Central memory CD8-positive, alpha-beta T cell (primary cell): ENCODE results near the gene GJB3.

Experiments used
- ATAC-seq: fragments of 150-1000 bp; cut with Tn5 transposase; replicated peaks from 2 replicates; pipeline ENCODE4 v1.10.0; 2022; ENCODE audit warnings: mild to moderate bottlenecking, moderate FRiP score, moderate number of reproducible peaks; ENCODE audit not compliant: poor library complexity, severe bottlenecking; ENCODE audit errors: extremely low read depth
- DNase-seq, 2 donors: peaks; one replicate each; pipeline ENCODE4 v3.0.0; 2021; ENCODE audit warnings: low spot score in 2 of 2
- H3K27ac Mint-ChIP-seq: one replicate; pipeline ENCODE4 v1.8.0; 2022; ENCODE audit warnings: low read depth, mild to moderate bottlenecking, moderate library complexity, mixed read lengths
- H3K27me3 Mint-ChIP-seq: one replicate; pipeline ENCODE4 v1.8.0; 2022; ENCODE audit warnings: mixed read lengths
- H3K36me3 Mint-ChIP-seq: one replicate; pipeline ENCODE4 v1.8.0; 2022; ENCODE audit warnings: mild to moderate bottlenecking, moderate library complexity, mixed read lengths; ENCODE audit not compliant: insufficient read depth
- H3K4me1 Mint-ChIP-seq: one replicate; pipeline ENCODE4 v1.8.0; 2022; ENCODE audit warnings: mixed read lengths
- H3K4me3 Mint-ChIP-seq: one replicate; pipeline ENCODE4 v1.8.0; 2022; ENCODE audit warnings: mild to moderate bottlenecking, moderate library complexity, mixed read lengths
- H3K9me3 Mint-ChIP-seq: one replicate; pipeline ENCODE4 v1.8.0; 2022; ENCODE audit warnings: mixed read lengths

The GJB3 gene

DNA sequence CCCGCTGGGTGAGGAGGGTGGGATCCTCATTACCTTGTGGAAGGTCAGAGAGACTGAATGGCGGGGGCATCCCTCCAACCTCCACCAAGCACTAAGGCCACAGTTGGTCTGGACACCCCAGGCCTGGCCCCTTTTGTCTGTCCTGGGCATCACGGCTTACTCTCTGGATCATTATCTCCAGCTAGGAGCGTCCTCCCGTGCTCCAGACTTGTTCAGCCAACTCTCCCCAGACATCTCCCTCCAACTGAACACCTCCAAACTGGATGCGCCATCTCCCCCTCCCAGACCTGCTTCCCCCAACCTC lies 33.4 kb upstream of the GJB3 start:
- no peak for DNase-seq
- Mint-ChIP-seq H3K27ac (no peak overlapping the region), H3K27me3 (peaks cover 23% of the 10 kb centered on the region), H3K36me3 (no peaks in the 10 kb centered on the region), H3K9me3 (no peaks in the 10 kb centered on the region), H3K4me3 (no peak overlapping the region), H3K4me1 (no peaks in the 10 kb centered on the region)
- no peak for ATAC-seq

DNA sequence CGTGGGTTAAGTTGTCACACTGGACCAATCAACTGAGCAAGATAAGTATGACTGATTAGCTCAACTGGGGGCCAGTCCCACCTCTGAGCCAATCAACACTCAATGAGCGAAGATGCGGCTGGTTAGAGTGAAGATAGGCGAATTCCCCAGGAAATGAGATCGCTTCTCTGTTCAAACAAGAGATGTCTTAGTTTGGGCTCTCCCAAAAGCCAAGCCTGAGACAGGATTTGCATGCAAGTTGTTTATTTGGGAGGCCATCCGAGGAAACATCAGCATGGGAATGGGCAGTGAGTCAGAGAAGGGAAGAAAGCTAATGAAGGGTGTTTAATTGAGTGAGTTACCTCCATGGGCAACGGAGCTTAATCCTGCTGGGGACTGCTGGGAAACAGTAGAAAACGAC lies 31.0 kb upstream of the GJB3 start:
- ATAC-seq: no peak
- Mint-ChIP-seq H3K36me3 (no peaks in the 10 kb centered on the region), H3K4me3 (no peak overlapping the region), H3K4me1 (no peaks in the 10 kb centered on the region), H3K9me3 (no peaks in the 10 kb centered on the region), H3K27ac (no peak overlapping the region), H3K27me3 (peaks cover 33% of the 10 kb centered on the region)
- no peak for DNase-seq

DNA sequence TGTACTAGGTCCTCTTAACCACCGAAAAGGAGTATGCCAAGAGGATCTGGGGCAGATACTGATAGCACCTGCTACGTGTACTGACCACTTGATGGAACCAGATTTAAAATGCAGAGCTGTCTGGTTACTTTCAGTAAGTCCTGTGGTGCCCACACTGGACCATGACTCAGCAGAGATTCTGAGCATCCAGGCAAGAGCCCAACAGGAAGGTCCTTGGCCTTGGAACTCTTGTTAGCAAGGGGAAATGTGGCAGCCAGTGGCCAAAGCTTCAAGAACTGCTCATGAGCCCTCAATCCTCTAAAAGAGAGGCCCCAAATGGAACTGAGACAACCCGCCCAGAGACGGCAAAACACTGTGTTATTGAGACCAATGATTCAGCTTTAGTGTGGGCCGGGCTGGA lies 30.4 kb upstream of the GJB3 start:
- H3K4me1 Mint-ChIP-seq: no peaks in the 10 kb centered on the region
- ATAC-seq (no peak), DNase-seq (no peak)
- no peak overlapping the region for H3K27ac Mint-ChIP-seq
- H3K4me3 Mint-ChIP-seq: no peak overlapping the region
- H3K36me3 Mint-ChIP-seq: no peaks in the 10 kb centered on the region
- no peaks in the 10 kb centered on the region for H3K9me3 Mint-ChIP-seq
- H3K27me3 Mint-ChIP-seq: peaks cover 33% of the 10 kb centered on the region

DNA sequence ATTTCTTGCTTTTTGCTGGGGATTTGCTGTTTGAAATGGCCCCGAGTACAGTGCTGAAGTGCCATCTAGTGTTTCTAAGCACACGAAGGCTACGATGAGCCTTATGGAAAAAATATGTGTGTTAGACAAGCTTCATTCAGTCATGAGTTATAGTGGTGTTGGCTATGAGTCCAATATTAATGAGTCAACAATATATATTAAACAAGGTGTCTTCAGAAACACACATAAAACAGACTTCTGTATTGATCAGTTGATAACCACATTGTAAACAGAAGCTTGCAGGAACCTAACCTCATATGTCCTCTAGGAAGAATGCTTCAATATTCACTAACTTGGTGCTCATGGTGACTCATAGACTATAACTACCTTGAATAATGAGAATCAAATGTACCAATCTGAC lies 27.9 kb upstream of the GJB3 start:
- H3K27me3 Mint-ChIP-seq: peaks cover 24% of the 10 kb centered on the region
- H3K36me3 Mint-ChIP-seq: no peaks in the 10 kb centered on the region
- H3K9me3 Mint-ChIP-seq: no peaks in the 10 kb centered on the region
- no peak for DNase-seq
- H3K4me3 Mint-ChIP-seq: no peak overlapping the region
- no peaks in the 10 kb centered on the region for H3K4me1 Mint-ChIP-seq
- H3K27ac Mint-ChIP-seq: no peak overlapping the region
- no peak for ATAC-seq

DNA sequence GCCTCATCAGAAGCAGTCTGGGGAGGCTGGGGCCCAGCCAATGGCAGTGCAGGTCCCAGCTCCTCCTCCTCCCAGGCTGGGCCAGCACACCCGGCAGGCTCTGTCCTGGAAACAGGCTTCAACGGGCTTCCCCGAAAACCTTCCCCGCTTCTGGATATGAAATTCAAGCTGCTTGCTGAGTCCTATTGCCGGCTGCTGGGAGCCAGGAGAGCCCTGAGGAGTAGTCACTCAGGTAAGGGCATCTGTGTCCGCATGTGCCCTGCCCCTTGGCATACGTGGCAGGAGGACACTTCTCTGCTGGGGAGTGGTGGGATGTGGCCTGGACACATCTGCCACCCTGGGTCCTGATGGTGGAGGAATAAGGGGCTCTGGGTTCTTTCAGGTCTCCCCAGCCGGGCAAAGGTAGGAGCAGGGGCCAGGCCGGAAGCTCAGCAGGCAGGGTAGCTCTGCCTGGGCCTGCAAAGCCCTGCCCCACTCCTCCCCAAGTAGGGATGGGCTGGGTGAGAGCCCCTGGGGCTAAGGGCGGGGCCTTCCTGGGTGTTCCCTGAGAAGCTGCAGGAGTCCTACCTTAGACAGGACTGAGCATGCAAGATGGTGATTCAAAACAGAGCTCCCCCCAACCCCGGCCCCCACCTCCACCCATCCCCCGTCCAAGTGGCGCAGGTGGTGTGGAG lies 25.9 kb upstream of the GJB3 start, which contains the start of gene GJB5:
GJB5 (plus strand) TSS at position 84 of the 674 bp plus-strand sequence. CDS start 2,284 bp downstream, outside the sequence.
- H3K9me3 Mint-ChIP-seq: no peaks in the 10 kb centered on the region
- ATAC-seq: no peak
- no peak within 1 kb of the TSS for H3K27ac Mint-ChIP-seq
- H3K4me3 Mint-ChIP-seq: no peak within 1 kb of the TSS
- no peak for DNase-seq
- H3K27me3 Mint-ChIP-seq: peaks cover 37% of the 10 kb centered on the region
- no peaks in the 10 kb centered on the region for H3K4me1 Mint-ChIP-seq
- no peaks in the 10 kb centered on the region for H3K36me3 Mint-ChIP-seq

DNA sequence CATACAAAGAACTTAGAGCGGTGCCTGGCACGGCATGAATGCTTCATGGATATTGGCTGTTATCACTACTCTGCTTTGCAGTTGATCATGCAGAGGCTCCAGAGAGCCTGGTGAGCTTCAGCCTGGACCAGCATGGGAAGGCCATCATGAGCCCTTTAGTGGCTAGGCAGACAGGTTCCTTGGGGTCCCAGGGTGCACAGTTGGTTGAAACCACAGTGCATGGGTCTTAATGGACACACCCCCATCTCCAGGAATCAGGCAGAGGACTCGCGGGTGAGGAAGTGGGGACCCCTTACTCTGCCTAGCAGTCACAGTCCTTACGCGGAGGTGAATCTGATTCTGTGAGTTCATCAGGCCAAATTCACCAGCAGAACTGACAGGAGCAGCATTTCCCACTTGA lies 25.1 kb upstream of the GJB3 start:
- Mint-ChIP-seq H3K4me1 (no peaks in the 10 kb centered on the region), H3K4me3 (no peak overlapping the region), H3K9me3 (no peaks in the 10 kb centered on the region), H3K27ac (no peak overlapping the region), H3K36me3 (no peaks in the 10 kb centered on the region), H3K27me3 (peaks cover 38% of the 10 kb centered on the region)
- DNase-seq (no peak), ATAC-seq (no peak)

DNA sequence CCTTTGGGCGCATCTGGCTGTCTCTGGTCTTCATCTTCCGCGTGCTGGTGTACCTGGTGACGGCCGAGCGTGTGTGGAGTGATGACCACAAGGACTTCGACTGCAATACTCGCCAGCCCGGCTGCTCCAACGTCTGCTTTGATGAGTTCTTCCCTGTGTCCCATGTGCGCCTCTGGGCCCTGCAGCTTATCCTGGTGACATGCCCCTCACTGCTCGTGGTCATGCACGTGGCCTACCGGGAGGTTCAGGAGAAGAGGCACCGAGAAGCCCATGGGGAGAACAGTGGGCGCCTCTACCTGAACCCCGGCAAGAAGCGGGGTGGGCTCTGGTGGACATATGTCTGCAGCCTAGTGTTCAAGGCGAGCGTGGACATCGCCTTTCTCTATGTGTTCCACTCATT lies 23.6 kb upstream of the GJB3 start:
- Mint-ChIP-seq H3K36me3 (no peaks in the 10 kb centered on the region), H3K27ac (no peak overlapping the region)

DNA sequence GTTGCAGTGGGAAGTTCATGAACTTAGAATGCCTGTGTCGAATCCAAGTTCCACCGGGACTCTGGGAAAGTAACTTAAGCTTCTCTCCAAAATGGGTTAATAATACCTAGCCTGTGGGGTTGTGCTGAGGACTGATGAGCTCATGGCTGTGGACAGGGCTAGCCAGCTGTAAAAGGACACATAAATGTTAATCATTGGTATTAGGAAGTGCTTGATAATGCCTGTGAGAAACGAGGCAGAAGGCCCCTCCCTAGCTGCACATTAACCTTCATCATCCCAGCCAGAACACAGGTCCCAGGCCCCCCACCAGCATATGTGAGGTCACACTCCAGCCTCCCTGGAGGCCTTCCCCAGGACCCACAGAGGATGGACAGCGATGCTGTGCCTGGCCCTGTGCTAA lies 22.3 kb upstream of the GJB3 start:
- H3K4me1 Mint-ChIP-seq: no peaks in the 10 kb centered on the region
- H3K36me3 Mint-ChIP-seq: no peaks in the 10 kb centered on the region
- no peak overlapping the region for H3K27ac Mint-ChIP-seq
- no peaks in the 10 kb centered on the region for H3K9me3 Mint-ChIP-seq
- H3K4me3 Mint-ChIP-seq: no peak overlapping the region
- DNase-seq (no peak), ATAC-seq (no peak)
- H3K27me3 Mint-ChIP-seq: peaks cover 52% of the 10 kb centered on the region

More for the DNA sequence above, 23.6 kb upstream of the GJB3 start:
- ATAC-seq (no peak), DNase-seq (no peak)
- Mint-ChIP-seq H3K27me3 (peaks cover 47% of the 10 kb centered on the region), H3K4me1 (no peaks in the 10 kb centered on the region), H3K4me3 (no peak overlapping the region), H3K9me3 (no peaks in the 10 kb centered on the region)

DNA sequence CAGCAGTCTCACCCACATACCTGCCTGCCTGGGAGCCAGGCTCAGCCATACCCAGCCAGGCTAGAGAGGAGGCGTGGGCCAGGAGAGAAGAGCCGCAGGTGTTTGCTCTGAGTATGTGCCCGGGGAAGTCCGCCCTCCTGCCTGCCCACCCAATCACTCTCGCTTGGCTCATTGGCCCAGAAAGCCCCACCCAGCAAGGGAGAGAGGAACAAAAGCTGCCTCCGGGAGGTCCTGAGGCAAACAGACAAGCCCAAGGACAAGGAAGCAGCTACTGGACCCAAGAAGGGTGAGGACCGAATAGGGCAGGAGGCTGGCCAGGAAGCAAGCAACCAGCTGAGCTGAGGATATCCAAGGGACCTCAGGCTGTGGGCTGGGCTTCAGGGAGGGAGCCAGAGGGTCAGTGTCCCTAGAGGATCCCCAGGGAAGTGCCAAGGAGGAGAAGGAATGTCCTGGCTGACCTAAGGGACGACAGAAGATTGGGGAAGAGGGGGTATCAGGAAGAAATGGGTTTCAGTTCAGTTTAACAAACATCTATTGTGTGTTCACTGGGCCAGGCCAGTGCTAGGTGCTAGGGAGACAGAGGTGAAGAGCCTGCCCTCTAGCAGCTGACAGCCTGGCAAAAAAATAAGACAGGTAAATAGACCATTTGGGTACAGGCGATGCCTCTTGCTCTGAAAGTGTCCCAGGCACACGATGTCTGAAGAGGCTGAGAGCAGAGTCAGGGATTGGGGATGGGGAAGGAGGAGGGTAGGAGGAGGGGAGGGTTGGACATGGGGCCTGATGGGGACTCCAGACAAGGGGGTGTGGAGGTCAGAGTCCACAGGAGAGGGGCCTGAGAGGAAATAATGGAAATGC lies 21.3 kb upstream of the GJB3 start, which contains the start of gene GJB4:
GJB4 (plus strand) TSS at position 238 of the 855 bp plus-strand sequence. CDS start 1,515 bp downstream, outside the sequence.
- Mint-ChIP-seq H3K27ac (no peak within 1 kb of the TSS), H3K27me3 (peaks cover 48% of the 10 kb centered on the region), H3K9me3 (no peaks in the 10 kb centered on the region), H3K4me1 (no peaks in the 10 kb centered on the region), H3K36me3 (no peaks in the 10 kb centered on the region), H3K4me3 (no peak within 1 kb of the TSS)
- no peak for ATAC-seq
- DNase-seq: no peak

DNA sequence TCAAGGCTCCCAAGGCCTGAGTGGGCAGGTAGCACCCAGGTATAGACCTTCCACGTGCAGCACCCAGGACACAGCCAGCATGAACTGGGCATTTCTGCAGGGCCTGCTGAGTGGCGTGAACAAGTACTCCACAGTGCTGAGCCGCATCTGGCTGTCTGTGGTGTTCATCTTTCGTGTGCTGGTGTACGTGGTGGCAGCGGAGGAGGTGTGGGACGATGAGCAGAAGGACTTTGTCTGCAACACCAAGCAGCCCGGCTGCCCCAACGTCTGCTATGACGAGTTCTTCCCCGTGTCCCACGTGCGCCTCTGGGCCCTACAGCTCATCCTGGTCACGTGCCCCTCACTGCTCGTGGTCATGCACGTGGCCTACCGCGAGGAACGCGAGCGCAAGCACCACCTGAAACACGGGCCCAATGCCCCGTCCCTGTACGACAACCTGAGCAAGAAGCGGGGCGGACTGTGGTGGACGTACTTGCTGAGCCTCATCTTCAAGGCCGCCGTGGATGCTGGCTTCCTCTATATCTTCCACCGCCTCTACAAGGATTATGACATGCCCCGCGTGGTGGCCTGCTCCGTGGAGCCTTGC lies 19.7 kb upstream of the GJB3 start:
- H3K9me3 Mint-ChIP-seq: no peaks in the 10 kb centered on the region
- peaks cover 48% of the 10 kb centered on the region for H3K27me3 Mint-ChIP-seq
- no peak for DNase-seq
- no peaks in the 10 kb centered on the region for H3K36me3 Mint-ChIP-seq
- no peak for ATAC-seq
- no peak overlapping the region for H3K27ac Mint-ChIP-seq
- no peaks in the 10 kb centered on the region for H3K4me1 Mint-ChIP-seq
- H3K4me3 Mint-ChIP-seq: no peak overlapping the region

DNA sequence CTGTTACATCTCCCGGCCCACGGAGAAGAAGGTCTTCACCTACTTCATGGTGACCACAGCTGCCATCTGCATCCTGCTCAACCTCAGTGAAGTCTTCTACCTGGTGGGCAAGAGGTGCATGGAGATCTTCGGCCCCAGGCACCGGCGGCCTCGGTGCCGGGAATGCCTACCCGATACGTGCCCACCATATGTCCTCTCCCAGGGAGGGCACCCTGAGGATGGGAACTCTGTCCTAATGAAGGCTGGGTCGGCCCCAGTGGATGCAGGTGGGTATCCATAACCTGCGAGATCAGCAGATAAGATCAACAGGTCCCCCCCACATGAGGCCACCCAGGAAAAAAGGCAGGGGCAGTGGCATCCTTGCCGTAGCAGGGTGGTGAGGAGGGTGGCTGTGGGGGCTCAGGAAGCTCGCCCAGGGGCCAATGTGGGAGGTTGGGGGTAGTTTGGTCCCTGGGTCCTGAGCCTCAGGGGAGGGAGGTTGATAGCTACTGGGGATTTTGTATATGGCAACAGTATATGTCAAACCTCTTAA lies 19.2 kb upstream of the GJB3 start:
- peaks cover 48% of the 10 kb centered on the region for H3K27me3 Mint-ChIP-seq
- no peaks in the 10 kb centered on the region for H3K36me3 Mint-ChIP-seq
- no peak for DNase-seq
- H3K4me3 Mint-ChIP-seq: no peak overlapping the region
- no peaks in the 10 kb centered on the region for H3K9me3 Mint-ChIP-seq
- H3K27ac Mint-ChIP-seq: no peak overlapping the region
- no peaks in the 10 kb centered on the region for H3K4me1 Mint-ChIP-seq
- no peak for ATAC-seq

DNA sequence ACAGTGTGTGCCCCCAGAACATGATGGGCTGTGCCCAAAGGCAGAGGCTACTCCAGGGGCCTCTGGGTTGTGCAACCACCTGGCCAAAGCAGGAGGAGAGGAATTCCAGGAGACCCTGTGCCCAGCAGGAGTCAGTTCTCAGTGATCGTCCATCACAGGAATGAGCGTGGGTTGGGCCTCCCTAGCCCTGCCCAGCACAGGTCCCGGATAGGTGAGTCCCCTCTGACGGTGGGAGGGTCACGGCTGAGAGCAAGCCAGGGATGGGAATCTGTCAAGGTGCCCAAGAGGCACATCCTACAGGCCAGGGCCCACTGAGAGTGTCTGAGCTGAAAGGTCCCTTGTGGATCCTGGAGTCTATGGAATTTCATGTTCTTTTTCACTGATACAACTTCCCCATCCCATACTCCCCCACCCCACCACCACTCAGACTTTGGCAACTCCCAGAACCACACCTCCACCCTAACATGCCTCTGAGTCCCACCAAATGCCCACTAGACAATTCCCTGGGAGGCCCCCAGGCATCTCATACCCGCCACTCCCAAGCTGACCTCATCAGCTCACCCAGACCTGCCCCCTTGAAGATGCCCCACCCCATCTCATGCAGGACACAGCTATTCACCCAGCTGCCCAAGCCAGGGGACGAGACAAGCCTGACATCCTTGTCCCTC lies 18.4 kb upstream of the GJB3 start:
- ATAC-seq (no peak), DNase-seq (no peak)
- Mint-ChIP-seq H3K9me3 (no peaks in the 10 kb centered on the region), H3K27ac (no peak overlapping the region), H3K4me1 (no peaks in the 10 kb centered on the region), H3K4me3 (no peak overlapping the region), H3K36me3 (no peaks in the 10 kb centered on the region), H3K27me3 (peaks cover 45% of the 10 kb centered on the region)
